Brain pericyte (primary cell): Measurements from ENCODE around the gene CELSR3.

Source experiments
- DNase-seq: peaks from one replicate; pipeline ENCODE4 v3.0.0-alpha.2; 2012; ENCODE audit warnings: low read depth, low spot score

CELSR3 gene

DNA sequence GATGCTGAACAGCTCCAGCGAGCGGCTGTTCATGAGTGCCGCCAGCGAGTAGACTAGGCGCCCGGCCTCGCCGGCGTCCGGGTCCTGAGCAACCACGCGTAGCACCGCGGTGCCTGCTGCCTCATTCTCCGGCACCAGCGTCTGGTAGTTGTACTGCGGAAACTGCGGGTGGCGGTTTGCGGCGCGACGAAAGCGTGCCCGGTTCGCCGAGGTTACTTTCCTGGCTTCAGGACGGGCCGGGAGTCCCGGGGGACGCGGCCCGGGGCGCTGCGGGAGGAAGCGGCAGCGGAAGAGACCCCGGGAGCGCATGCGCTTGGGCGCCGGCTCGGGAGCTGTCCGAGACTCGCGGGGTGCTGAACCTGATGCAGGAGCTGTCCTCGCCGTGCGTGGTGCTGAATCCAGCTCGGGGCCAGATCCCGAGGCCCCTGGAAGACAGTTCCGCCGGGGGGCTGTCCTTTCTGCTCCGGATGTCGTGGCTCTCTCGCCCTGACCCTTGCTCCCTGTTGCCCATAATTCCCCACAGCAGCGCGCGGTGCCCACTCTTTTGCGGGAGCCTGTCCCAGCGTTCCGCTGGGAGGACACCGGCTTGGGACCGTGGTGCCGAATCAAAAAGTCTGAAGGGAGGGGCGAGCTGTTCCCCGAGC lies 1.1 kb downstream of the CELSR3 start:
- DNase-seq: no peak

DNA sequence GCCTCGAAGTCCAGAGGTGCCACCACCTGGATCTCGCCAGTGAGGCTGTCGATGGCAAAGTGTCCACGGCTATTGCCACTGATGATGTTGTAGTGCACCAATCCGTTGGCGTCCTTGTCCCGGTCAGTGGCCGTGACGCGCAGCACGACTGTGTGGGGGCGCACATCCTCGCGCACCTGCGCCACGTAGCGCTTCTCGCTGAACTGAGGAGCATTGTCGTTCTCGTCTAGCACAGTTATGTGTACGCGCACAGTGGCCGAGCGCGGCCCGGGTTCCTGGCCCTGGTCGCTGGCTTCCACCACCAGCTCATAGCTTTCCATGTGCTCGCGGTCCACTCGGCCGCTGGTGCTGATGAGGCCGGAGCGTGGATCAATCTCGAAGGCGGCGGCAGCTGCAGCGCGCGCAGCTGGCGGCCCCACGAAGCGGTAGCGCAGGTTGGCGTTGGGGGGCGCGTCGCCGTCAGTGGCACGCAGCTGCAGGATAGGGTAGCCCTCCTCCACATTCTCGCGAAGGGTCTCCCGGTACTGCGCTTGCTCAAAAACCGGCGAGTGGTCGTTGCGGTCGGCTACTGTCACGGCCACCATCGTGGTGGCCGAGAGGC lies 1.8 kb downstream of the CELSR3 start:
- no peak for DNase-seq

DNA sequence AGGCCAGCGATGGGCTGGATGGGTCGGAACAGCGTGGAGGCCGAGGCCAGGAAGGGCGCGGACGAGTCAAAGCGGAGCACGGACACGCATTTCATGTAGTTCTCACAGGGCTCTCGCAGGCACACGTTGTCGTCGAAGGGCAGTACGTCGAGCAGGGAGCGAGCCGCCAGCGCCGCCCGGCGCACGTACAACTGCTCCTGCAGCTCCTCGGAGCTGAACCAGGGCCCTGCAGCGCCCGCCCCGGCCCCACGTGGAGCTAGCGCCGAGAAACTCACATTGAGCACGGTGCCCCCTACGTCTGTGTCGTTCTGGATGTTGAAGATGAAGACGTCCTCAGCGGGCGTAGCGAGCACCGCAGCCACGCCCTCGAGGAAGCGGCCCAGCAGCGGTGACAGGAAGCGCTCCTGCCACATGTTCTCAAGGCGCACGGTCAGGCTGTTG lies 5.8 kb downstream of the CELSR3 start:
- DNase-seq: no peak

DNA sequence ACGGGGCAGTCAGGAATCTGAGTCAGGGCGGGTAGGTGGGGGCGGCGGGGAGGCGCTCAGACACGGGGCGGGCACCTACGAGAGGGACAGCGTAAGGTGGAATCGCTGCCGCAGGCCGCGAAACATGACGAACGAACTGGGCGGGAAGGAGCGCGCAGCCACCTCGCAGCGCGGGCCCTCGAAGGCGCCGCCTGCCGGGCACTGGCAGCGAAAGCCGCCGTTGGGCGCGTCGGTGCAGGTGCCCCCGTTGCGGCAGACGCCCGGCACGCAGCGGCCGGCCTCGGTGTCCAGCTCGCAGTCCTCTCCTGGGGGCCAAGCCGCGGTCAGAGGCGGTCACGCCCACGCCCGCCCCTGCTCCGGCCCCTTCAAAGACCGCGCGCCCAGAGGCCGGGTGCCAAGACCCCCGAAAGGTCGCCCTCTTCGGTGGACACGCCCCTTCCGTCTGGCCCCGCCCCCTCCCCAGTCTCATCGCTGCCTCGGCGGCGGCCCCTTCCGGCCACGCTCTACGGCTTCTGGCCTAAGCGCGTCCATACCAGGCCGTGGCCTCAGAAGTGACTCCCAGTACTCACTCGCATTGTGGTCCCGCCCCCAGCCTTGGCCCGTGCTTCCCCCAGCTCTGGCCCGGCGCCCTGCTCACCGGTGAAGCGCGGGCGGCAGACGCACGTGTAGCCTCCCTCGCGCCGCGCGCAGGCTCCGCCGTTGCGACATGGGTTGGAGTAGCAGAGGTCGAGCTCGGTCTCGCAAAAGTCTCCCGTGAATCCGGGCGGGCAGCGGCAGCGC lies 6.4 kb downstream of the CELSR3 start:
- DNase-seq: no peak

GRCh38 chr3:48655606-48656005 lies 7.1 kb downstream of the CELSR3 start:
- DNase-seq: no peak

DNA sequence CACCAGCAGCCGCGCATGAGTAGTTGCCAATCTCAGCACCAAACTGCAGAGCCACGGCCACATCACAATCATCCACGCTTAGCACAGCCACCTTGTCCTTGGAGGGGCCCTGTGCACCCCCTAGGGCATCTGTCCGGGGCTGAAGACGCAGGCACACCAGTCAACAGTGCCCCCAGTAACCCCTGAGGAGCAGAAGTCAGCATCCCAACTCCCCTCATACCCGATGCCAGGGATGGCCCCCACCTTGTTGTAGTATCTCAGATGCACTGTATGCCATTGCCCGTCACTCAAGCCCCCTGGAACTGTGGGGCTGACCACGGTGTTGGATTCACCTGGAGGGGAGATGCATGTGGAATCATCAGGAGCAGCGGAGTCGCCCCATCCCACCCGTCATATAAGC lies 7.6 kb downstream of the CELSR3 start:
- no peak for DNase-seq

- DNase-seq: no peak
Observed at GRCh38 chr3:48652923-48653715, 9.6 kb downstream of the CELSR3 start.

DNA sequence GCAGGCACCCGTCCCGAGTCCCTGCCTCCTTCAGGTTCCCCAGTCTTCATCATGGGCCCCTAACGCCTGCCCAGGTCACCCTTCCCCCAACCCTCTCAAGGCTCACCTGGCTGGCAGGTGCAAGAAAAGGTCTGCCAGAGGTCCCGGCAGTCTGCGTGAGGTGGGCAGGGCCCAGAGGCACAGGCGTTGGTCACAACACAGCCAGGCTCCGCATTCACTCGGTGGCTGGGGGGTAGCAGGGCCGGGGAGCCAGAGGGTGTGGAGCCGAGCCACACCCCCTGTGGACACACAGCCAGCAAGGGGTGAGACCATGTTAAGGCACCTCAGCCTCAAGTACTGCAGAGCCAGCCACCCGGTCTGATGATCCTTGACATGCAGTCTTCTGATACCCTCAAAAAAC lies 10.9 kb downstream of the CELSR3 start:
- DNase-seq: no peak

GRCh38 chr3:48650723-48651122 lies 12.0 kb downstream of the CELSR3 start:
- DNase-seq: no peak

DNA sequence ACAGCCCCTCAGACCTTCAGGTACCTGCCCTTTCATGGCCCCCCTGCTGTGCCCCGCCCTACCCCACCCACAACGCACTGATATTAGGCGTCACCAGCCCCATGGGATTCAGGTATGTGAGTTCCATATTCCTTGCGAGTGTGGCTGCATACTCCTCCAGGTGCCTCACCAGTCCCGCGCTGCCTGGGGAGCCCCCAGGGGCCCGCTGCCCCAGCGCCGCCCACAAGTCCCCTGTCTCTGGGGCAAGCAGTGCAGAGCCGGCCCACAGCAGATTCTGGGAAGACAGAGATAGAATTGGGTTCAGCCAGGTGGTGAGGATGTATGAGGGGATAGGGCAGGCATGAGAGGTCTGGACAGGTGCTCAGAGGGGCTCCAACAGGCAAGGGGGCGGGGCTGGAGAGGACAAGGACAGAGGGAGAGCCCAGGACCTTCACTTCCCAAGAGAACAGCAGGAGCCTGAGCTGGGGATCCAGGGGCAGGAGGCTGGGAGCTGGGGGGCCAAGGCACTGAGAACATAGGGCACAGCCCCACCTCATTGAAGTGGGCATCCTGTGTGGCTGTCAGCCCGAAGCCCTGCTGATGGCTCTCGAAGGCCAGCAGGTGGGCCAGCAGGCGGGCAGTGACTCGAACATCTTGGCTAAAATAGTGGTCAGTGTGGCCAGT lies 14.4 kb downstream of the CELSR3 start:
- no peak for DNase-seq

- no peak for DNase-seq
Observed at GRCh38 chr3:48647714-48648113, 15.0 kb downstream of the CELSR3 start.

DNA sequence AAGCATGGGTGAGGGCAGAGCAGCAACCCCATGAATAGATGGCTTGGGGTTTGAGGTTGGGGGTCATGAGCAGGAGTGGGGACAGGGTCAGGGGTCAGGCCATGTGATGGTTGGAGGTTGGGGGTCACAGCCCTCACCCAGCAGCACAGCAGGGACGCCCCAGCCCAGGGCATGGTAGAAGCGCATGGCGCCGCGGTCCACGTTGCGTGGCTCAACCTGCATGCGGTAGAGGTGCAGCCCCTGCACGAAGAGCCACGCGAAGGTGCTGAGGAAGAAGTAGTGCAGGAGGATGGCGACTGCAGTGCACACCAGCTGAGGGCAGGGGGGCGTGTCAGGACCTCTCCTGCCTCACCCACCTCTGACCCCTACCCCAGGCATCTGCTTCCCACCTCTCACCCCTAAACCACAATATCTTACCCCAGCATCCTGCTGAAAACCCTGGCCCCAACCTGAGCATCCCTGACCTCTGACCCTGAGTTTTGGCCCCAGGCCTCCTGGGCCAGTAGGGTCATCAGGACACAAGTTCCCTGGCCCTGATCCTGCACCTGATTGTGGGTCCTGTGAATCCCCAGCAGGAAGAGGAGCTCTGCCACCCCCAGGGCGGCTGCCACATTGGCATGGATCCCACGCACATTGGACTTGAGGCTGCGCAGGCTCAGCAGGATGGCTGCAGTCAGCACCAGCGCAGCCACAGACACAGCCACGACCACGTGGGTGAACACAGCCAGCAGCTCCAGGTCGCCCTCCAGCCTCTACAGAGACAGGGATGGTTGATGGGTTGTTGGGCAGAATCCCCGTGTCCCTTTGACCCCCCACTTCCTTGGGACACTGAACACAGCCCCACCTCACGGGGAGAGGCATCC lies 17.6 kb downstream of the CELSR3 start:
- no peak for DNase-seq

GRCh38 chr3:48642605-48643004 lies 20.1 kb downstream of the CELSR3 start:
- DNase-seq: no peak

GRCh38 chr3:48641396-48641795 lies 21.3 kb downstream of the CELSR3 start:
- no peak for DNase-seq

- DNase-seq: no peak
Observed at GRCh38 chr3:48639944-48640606, 22.6 kb downstream of the CELSR3 start.

DNA sequence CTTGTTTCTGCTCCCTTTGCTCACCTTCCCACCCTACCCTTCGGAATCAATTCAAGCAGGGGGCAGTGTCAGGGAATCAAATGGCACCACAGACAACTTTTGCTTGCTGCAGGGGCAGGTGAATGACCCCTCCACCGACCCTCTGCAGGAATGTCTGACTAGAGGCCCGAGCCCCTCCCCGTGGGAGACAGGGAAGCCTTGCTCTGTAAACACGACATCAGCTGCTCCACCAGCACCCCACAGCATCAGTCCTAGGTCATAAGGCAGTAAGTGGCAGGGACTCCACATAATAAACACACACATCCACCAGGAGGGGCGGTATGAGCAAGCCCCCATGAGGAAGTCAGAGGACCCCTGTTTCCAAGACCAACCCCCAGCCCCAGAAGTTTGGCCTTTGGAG lies 25.4 kb downstream of the CELSR3 start:
- DNase-seq: no peak

- DNase-seq: no peak
Observed at GRCh38 chr3:48636149-48636655, 26.5 kb downstream of the CELSR3 start.

DNA sequence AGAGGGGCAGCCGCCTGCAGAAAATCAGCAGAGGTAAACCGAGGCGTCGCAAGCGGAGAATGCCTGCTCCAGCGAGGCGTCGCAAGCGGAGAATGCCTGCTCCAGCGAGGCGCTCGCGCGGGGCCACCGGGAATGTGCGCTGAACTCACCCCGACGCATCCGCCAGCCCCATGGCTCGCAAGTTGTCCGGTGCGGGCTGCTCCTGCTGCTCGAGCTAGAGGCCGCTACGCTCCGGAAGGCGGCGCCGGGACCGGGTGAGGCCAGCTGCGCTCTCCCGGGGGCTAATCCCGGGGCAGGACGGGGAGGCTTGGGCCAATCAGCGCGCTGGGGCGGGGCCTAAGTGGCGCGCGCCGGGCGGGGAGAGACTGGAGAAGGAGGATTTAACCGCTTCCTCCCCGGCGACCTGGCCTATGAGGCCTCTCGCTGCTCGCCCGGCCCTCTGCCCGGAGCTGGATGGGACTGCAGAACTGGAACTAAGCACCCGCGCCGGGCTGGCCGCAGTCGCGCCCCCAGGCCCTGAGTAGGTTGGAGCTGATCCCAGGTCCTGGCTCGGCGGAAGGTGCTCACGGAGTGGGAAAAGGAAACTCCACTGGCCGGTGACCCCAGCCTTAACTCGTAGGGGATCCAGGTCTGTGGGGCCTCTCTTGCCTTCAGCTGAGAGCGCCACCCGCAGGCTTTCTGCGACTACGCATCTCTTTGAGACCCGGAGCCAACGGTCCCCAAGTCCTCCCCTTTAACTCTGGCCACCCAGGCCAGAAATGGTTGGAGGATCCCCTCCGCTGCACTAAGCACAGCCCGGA lies 27.3 kb downstream of the CELSR3 start, which contains the start of gene SLC26A6:
Gene SLC26A6 (minus strand): TSS at position 240 of the 800 bp plus-strand sequence. CDS start 68 bp downstream, at position 172.
- peak; percentile 85 for DNase-seq
